Endothelial cell of umbilical vein (primary cell): ENCODE results near the gene LAMC3. TPM values are rescaled to one million over a fixed set of nuclear protein-coding genes. Genes with fewer than 3 reads are reported as not detected.

ENCODE experiments used
- BruUV-seq: library from RNA; stranded (reverse); fragments of 400-500 nt; replicated peaks from 2 replicates; lab custom pipeline; 2021; lab: Mats Ljungman, UMichigan
- CTCF ChIA-PET: fragments of 300-600, 350-600 bp; sonication (Branson Sonifier 250); formaldehyde crosslinking; loops from one replicate; lab custom pipeline; 2021; ENCODE audit warnings: antibody characterized with exemption, inconsistent platforms; lab: Charles Lee
- POLR2A ChIA-PET: fragments of 300-600, 350-600 bp; sonication (Branson Sonifier 250); formaldehyde crosslinking; loops from one replicate; lab custom pipeline; 2021; ENCODE audit warnings: antibody characterized with exemption, inconsistent platforms; lab: Charles Lee
- DNase-seq: peaks from one replicate; pipeline ENCODE4 v3.0.0-alpha.2; 2011; ENCODE audit warnings: low read depth, low spot score
- FAIRE-seq: peaks from 2 replicates; lab custom pipeline; 2011; peaks lifted over from hg19 to GRCh38; lab: Jason Lieb, UNC
- H2AFZ ChIP-seq: 2 replicates; pipeline ENCODE4 v1.6.0; 2012; ENCODE audit warnings: low read depth, low read length, control low read depth, inconsistent platforms
- H3K27ac ChIP-seq: 2 replicates; pipeline ENCODE4 v1.5.1; 2011; ENCODE audit warnings: low read depth, mild to moderate bottlenecking, control low read depth, low read length, moderate library complexity; ENCODE audit not compliant: insufficient read depth
- H3K27me3 ChIP-seq, 2 experiments: 2 replicates each; pipeline versions ENCODE4 v1.6.0 to v1.6.1; 2011; ENCODE audit warnings: low read length in 2 of 2, mixed read lengths in 1 of 2; ENCODE audit not compliant: control insufficient read depth in 2 of 2, insufficient read depth in 2 of 2
- H3K36me3 ChIP-seq, 2 experiments: 2 replicates in 1 of 2; 3 replicates in 1 of 2; pipeline ENCODE4 v1.5.1; 2011; ENCODE audit warnings: low read length in 2 of 2, mild to moderate bottlenecking in 1 of 2, moderate library complexity in 1 of 2; ENCODE audit not compliant: control insufficient read depth in 2 of 2, insufficient read depth in 2 of 2; ENCODE audit errors: extremely low read depth in 1 of 2
- H3K4me1 ChIP-seq: 3 replicates; pipeline ENCODE4 v1.5.1; 2011; ENCODE audit warnings: mild to moderate bottlenecking, low read length; ENCODE audit not compliant: control insufficient read depth, insufficient read depth; ENCODE audit errors: extremely low read depth
- H3K4me2 ChIP-seq: 2 replicates; pipeline ENCODE4 v1.6.1; 2011; ENCODE audit warnings: low read length, control low read depth, mixed read lengths; ENCODE audit not compliant: insufficient read depth
- H3K4me3 ChIP-seq, 3 experiments: fragments of 200-600 bp in 1 of 3; sonication (generic), shearing (Covaris generic) in 1 of 3; replicated peaks in 1 of 3; 2 replicates each; pipeline ENCODE4 v1.5.1; 2011 to 2016; ENCODE audit warnings: control low read depth in 3 of 3, low read length in 3 of 3, mild to moderate bottlenecking in 2 of 3, inconsistent platforms in 1 of 3, low read depth in 1 of 3, moderate library complexity in 1 of 3; ENCODE audit not compliant: insufficient read depth in 1 of 3
- H3K79me2 ChIP-seq: 2 replicates; pipeline ENCODE4 v1.6.0; 2012; ENCODE audit warnings: low read length, inconsistent platforms; ENCODE audit not compliant: control insufficient read depth, insufficient read depth
- H3K9ac ChIP-seq: replicated peaks from 2 replicates; pipeline ENCODE3; 2011; ENCODE audit warnings: low read length, control low read depth; ENCODE audit not compliant: insufficient read depth; ENCODE audit errors: extremely low read depth
- H3K9me1 ChIP-seq: replicated peaks from 3 replicates; pipeline ENCODE4 v1.6.0; 2011; ENCODE audit warnings: mild to moderate bottlenecking, low read length; ENCODE audit not compliant: control insufficient read depth, insufficient read depth; ENCODE audit errors: extremely low read depth
- H3K9me3 ChIP-seq: replicated peaks from 2 replicates; pipeline ENCODE4 v1.5.1; 2012; ENCODE audit warnings: low read length, inconsistent platforms; ENCODE audit not compliant: control insufficient read depth, insufficient read depth
- H4K20me1 ChIP-seq: replicated peaks from 2 replicates; pipeline ENCODE3; 2011; ENCODE audit warnings: mild to moderate bottlenecking, low read length; ENCODE audit not compliant: control insufficient read depth, insufficient read depth; ENCODE audit errors: extremely low read depth
- EZH2 ChIP-seq: IDR thresholded peaks from 2 replicates; pipeline ENCODE4 v1.6.1; 2012; ENCODE audit warnings: borderline replicate concordance, low read depth, mild to moderate bottlenecking, moderate library complexity, low read length, inconsistent platforms; ENCODE audit not compliant: severe bottlenecking
- FOS ChIP-seq: IDR thresholded peaks from 2 replicates; pipeline ENCODE4 v1.6.1; 2011; ENCODE audit warnings: mild to moderate bottlenecking, low read length, moderate library complexity, borderline replicate concordance; ENCODE audit not compliant: insufficient read depth
- GATA2 ChIP-seq: IDR thresholded peaks from 2 replicates; pipeline ENCODE4 v1.7.0; 2011; ENCODE audit warnings: low read depth, mild to moderate bottlenecking, moderate library complexity, mixed read lengths, low read length; ENCODE audit not compliant: insufficient read length, insufficient read depth
- JUN ChIP-seq: IDR thresholded peaks from 2 replicates; pipeline ENCODE4 v1.6.1; 2011; ENCODE audit warnings: borderline replicate concordance, low read depth; ENCODE audit not compliant: insufficient read length, insufficient read depth
- MYC ChIP-seq: IDR thresholded peaks from one replicate; pipeline ENCODE4 v1.6.1; 2011; ENCODE audit warnings: mild to moderate bottlenecking, low read depth, low read length
- POLR2A ChIP-seq: IDR thresholded peaks from 2 replicates; pipeline ENCODE4 v1.6.1; 2012; ENCODE audit warnings: low read depth, mild to moderate bottlenecking, control low read depth, low read length
- POLR2AphosphoS5 ChIP-seq: IDR thresholded peaks from 2 replicates; pipeline ENCODE4 v1.6.1; 2012; ENCODE audit warnings: low read depth, mild to moderate bottlenecking, control low read depth, low read length, moderate library complexity; ENCODE audit not compliant: insufficient read depth
- dilution Hi-C: fragments of 300-500 bp; cut with MboI; formaldehyde crosslinking; loops from one replicate; pipeline ENCODE4 v1.15.0; 2019; ENCODE audit warnings: low sequenced_read_pairs; ENCODE audit not compliant: extremely low pct_ligation_motif_present
- intact Hi-C: fragments of 100-400 bp; cut with micrococcal nuclease; formaldehyde crosslinking; loops from one replicate; pipeline ENCODE4 v1.10.0; 2022
- polyA plus RNA-seq, 4 experiments: library from polyadenylated mRNA; depleted of rRNA in 3 of 4; stranded (reverse) in 3 of 4; unstranded in 1 of 4; fragments of >200 nt; gene quantifications; 2 replicates each; pipeline versions ENCODE4 v1.2.1 to v1.2.3, GENCODE V29; 2011 to 2012; ENCODE audit warnings: missing spikeins in 1 of 4
- total RNA-seq: library from RNA; stranded (reverse); gene quantifications from 2 replicates; pipeline ENCODE4 v1.2.3, GENCODE V29; 2021
- TF ChIP-seq, protein P1 (sequence below): IDR thresholded peaks from 2 replicates; pipeline ENCODE4 v1.6.1; 2011; ENCODE audit not compliant: insufficient read depth, insufficient read length
- TF ChIP-seq, protein P2 (sequence below), 2 donors: IDR thresholded peaks; 1 replicate in 1 of 2; 2 replicates in 1 of 2; pipeline ENCODE4 v1.5.1; 2011; ENCODE audit warnings: low read length in 2 of 2, mild to moderate bottlenecking in 2 of 2, moderate library complexity in 2 of 2, control low read depth in 1 of 2, inconsistent platforms in 1 of 2, low read depth in 1 of 2; ENCODE audit not compliant: insufficient read depth in 1 of 2; ENCODE audit errors: extremely low read depth in 1 of 2

Gene LAMC3
- total and polyA plus RNA-seq, 2 donors (not counting 3 experiments of a cell fraction or from before 2014, with no cell fraction given): 0.18 to 0.38 TPM

DNA sequence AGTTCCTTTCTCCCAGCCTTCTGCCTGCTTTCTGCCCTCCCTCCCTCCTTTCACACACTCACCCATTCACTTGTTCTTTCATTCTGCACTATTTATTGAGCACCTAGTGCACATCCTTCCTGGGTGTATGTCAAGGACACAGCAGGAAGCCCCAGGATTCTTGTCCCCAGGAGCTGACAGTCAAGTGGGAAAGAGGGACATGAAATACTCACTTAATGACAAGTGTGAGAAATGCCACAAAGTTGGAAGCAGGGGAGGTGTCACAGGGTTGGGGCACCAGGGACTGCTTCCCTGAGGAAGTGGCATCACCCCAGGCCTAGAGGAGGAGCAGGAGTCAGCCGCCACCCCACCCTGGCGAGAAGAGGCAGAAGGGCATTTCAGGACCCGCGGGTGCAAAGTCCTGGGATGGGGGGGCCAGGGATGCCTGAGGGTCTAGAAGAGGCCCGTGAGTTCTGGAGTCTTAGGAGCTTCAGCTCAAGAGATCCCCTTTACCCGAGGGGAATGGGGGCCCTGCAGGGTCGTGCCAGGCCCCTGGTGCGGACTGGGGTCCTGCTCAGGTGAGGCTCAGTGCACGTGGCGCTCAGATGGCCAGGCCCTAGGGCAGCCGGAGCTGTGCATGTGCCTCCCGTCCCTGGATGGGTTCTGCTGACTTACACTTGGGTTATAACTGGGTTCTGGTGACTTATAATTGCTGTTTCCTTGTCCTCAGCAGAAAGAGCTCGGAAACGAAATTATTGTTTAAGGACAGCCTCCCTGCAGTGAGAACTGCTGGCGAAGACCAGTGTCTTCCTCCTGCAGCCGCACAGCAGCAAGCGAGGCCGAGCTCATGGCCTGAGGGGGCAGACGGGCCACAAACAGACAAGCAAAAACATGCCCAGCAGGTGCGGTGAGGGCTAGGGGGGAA lies 16.9 kb upstream of the LAMC3 start:
- H2AFZ ChIP-seq: no peak overlapping the region
- no peaks in the 10 kb centered on the region for H3K9me1 ChIP-seq
- intact Hi-C loops: no loop called here
- no TSS peak for BruUV-seq
- H3K9ac ChIP-seq: no peak overlapping the region
- peaks cover 4 to 9% of the 10 kb centered on the region in 2 experiments for H3K27me3 ChIP-seq
- ChIA-PET POLR2A (no interaction called here), CTCF (interaction anchor here (3.0 to 10.2 kb wide), 2 partner anchors 54 to 125 kb away, joined by 10 to 181 read pairs; no protein-coding TSS in a partner anchor)
- no peak overlapping the region for H3K27ac ChIP-seq
- dilution Hi-C loops: no loop called here
- no peak overlapping the region for H3K4me2 ChIP-seq
- no peaks in the 10 kb centered on the region for H3K36me3 ChIP-seq
- FAIRE-seq: no peak
- H3K79me2 ChIP-seq: no peaks in the 10 kb centered on the region
- no peaks in the 10 kb centered on the region for H3K4me1 ChIP-seq
- H4K20me1 ChIP-seq: no peaks in the 10 kb centered on the region
- no peak for DNase-seq
- H3K4me3 ChIP-seq: no peak overlapping the region
- TF ChIP-seq, protein P1, sequence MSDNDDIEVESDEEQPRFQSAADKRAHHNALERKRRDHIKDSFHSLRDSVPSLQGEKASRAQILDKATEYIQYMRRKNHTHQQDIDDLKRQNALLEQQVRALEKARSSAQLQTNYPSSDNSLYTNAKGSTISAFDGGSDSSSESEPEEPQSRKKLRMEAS: no peak
- TF ChIP-seq POLR2AphosphoS5: no peak
- TF ChIP-seq, protein P2, sequence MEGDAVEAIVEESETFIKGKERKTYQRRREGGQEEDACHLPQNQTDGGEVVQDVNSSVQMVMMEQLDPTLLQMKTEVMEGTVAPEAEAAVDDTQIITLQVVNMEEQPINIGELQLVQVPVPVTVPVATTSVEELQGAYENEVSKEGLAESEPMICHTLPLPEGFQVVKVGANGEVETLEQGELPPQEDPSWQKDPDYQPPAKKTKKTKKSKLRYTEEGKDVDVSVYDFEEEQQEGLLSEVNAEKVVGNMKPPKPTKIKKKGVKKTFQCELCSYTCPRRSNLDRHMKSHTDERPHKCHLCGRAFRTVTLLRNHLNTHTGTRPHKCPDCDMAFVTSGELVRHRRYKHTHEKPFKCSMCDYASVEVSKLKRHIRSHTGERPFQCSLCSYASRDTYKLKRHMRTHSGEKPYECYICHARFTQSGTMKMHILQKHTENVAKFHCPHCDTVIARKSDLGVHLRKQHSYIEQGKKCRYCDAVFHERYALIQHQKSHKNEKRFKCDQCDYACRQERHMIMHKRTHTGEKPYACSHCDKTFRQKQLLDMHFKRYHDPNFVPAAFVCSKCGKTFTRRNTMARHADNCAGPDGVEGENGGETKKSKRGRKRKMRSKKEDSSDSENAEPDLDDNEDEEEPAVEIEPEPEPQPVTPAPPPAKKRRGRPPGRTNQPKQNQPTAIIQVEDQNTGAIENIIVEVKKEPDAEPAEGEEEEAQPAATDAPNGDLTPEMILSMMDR (IDR thresholded peaks at IDR 0.05; ENCODE audit: extremely low read depth in 1 of 2, insufficient read depth in 1 of 2, low read depth in 1 of 2, low read length in 2 of 2): no peak
- TF ChIP-seq GATA2: no peak
- no peak for TF ChIP-seq MYC
- TF ChIP-seq FOS: no peak
- TF ChIP-seq POLR2A: no peak
- TF ChIP-seq EZH2: no peak
- no peak for TF ChIP-seq JUN
- no peaks in the 10 kb centered on the region for H3K9me3 ChIP-seq
